SK-N-MC (cell line): ENCODE data around the gene ZNF275.

ENCODE experiments used
- EZH2 ChIP-seq: fragments of 200-600 bp; sonication (generic); IDR thresholded peaks from one replicate; pipeline ENCODE4 v1.6.1; 2017; ENCODE audit warnings: antibody characterized with exemption
- FOXP2 ChIP-seq: optimal IDR thresholded peaks from 2 replicates; pipeline ENCODE3; 2011; ENCODE audit warnings: mild to moderate bottlenecking, moderate library complexity; ENCODE audit not compliant: insufficient read depth; ENCODE audit errors: extremely low read length, control extremely low read depth
- POLR2AphosphoS5 ChIP-seq: IDR thresholded peaks from 2 replicates; pipeline ENCODE4 v1.6.1; 2012; ENCODE audit warnings: mild to moderate bottlenecking, low read depth, low read length, borderline replicate concordance

DNA sequence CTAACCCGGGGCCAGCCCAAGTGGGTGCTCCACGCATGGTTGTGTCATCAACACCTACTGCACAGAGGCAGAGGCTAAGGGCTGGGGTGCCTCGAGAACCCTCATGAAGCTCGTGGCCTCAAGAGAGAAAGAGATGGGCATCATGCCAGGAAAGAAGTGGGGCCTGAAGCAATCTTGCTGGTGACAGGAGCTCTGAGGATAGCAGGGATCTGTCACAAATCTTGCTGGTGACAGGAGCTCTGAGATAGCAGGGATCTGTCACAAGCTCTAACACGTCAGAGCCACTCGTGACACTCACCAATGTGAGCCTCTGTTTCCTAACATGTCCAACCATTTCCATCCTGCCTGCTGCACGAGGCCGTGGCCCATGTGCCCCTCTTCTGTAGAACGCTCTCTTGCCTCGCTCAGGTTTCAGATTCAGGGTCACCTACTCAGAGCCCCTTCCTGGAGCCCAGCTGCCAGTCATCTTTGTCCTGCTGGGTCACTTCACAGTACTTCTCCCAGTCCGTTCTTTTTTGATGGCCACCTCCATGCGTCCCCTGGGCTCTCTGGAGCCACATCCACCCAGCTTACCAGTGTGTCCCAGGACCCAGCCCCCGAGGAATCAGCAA, 46.1 kb downstream of the ZNF275 start:
- no peak for TF ChIP-seq POLR2AphosphoS5
- no peak for TF ChIP-seq EZH2
- TF ChIP-seq FOXP2: no peak
